ENCODE data around the gene GTF2IRD1. TPM values are rescaled to one million over a fixed set of nuclear protein-coding genes. Genes with fewer than 3 reads are reported as not detected.

GTF2IRD1 gene
- total RNA-seq, 6 experiments from 2014 or later = 19.7 to 24.6 (median 22.4) TPM

- peak; percentile 15 for DNase-seq
- H3K27ac Mint-ChIP-seq = no peak overlapping the region
- peaks cover 14% of the 10 kb centered on the region for H3K4me1 Mint-ChIP-seq (ENCODE audit: low read depth)
- H3K9me3 Mint-ChIP-seq = no peaks in the 10 kb centered on the region
- H3K4me3 Mint-ChIP-seq = no peak overlapping the region
- H3K27me3 Mint-ChIP-seq (ENCODE audit: insufficient read depth) = peaks cover 3% of the 10 kb centered on the region
- no peaks in the 10 kb centered on the region for H3K36me3 Mint-ChIP-seq (ENCODE audit: low read depth)
- TF ChIP-seq, protein P1, sequence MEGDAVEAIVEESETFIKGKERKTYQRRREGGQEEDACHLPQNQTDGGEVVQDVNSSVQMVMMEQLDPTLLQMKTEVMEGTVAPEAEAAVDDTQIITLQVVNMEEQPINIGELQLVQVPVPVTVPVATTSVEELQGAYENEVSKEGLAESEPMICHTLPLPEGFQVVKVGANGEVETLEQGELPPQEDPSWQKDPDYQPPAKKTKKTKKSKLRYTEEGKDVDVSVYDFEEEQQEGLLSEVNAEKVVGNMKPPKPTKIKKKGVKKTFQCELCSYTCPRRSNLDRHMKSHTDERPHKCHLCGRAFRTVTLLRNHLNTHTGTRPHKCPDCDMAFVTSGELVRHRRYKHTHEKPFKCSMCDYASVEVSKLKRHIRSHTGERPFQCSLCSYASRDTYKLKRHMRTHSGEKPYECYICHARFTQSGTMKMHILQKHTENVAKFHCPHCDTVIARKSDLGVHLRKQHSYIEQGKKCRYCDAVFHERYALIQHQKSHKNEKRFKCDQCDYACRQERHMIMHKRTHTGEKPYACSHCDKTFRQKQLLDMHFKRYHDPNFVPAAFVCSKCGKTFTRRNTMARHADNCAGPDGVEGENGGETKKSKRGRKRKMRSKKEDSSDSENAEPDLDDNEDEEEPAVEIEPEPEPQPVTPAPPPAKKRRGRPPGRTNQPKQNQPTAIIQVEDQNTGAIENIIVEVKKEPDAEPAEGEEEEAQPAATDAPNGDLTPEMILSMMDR (IDR thresholded peaks at IDR 0.05) = peak; percentile 94
Observed at GRCh38 chr7:74449809-74450397, 3.8 kb upstream of the GTF2IRD1 start.

DNA sequence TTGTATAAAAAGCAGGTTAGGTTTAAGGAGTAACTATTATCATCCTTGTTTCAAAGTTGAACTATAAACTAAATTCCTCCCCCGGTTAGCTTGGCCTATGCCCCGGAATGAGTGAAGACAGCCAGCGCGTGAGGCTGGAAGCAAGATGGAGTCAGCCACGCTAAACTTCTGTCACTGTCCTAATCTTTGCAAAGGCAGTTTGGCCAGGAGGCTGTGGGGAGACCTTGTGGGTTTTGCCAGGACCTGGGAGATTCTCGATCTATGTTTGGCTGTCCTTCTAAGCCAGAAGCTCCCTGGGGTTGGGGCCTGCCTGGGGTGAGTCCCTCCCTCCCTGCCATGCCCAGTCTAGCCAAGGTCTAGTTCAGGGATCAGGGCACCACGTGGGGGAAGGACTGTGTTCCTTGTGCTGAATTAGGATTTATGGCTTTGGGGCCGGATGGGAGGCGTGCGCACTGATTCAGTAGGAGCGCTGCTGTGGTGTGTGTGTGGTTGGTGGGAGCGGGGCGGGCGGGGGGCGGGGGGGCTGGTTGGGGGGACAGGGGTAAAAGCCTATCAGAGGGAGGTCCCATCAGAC, 871 bp upstream of the GTF2IRD1 start:
- H3K9me3 Mint-ChIP-seq = no peaks in the 10 kb centered on the region
- H3K36me3 Mint-ChIP-seq (ENCODE audit: low read depth) = no peaks in the 10 kb centered on the region
- TF ChIP-seq, protein P1 (IDR thresholded peaks at IDR 0.05) = no peak
- H3K27ac Mint-ChIP-seq = peak overlapping the region; percentile 89
- peak; percentile 42 for DNase-seq
- H3K4me3 Mint-ChIP-seq = peak overlapping the region; percentile 83
- peaks cover 31% of the 10 kb centered on the region for H3K4me1 Mint-ChIP-seq (ENCODE audit: low read depth)
- H3K27me3 Mint-ChIP-seq (ENCODE audit: insufficient read depth) = peaks cover 3% of the 10 kb centered on the region

GRCh38 chr7:74454021-74454924, 567 bp downstream of the GTF2IRD1 start:
- H3K4me3 Mint-ChIP-seq = peak overlapping the region; percentile 69
- H3K4me1 Mint-ChIP-seq (ENCODE audit: low read depth) = peaks cover 31% of the 10 kb centered on the region
- peak overlapping the region; percentile 77 for H3K27ac Mint-ChIP-seq
- no peaks in the 10 kb centered on the region for H3K9me3 Mint-ChIP-seq
- H3K27me3 Mint-ChIP-seq (ENCODE audit: insufficient read depth) = no peaks in the 10 kb centered on the region; the same call in 1 of the 2 replicates
- no peak for DNase-seq
- H3K36me3 Mint-ChIP-seq (ENCODE audit: low read depth) = no peaks in the 10 kb centered on the region
- TF ChIP-seq, protein P1 (IDR thresholded peaks at IDR 0.05) = no peak

GRCh38 chr7:74454925-74455288, 1.2 kb downstream of the GTF2IRD1 start:
- DNase-seq = no peak
- peaks cover 31% of the 10 kb centered on the region for H3K4me1 Mint-ChIP-seq (ENCODE audit: low read depth)
- no peaks in the 10 kb centered on the region for H3K27me3 Mint-ChIP-seq (ENCODE audit: insufficient read depth)
- peak overlapping the region; percentile 77 for H3K27ac Mint-ChIP-seq
- no peaks in the 10 kb centered on the region for H3K36me3 Mint-ChIP-seq (ENCODE audit: low read depth)
- H3K9me3 Mint-ChIP-seq = no peaks in the 10 kb centered on the region
- TF ChIP-seq, protein P1 (IDR thresholded peaks at IDR 0.05) = no peak
- peak overlapping the region; percentile 69 for H3K4me3 Mint-ChIP-seq

- no peaks in the 10 kb centered on the region for H3K36me3 Mint-ChIP-seq (ENCODE audit: low read depth)
- peaks cover 31% of the 10 kb centered on the region for H3K4me1 Mint-ChIP-seq (ENCODE audit: low read depth)
- H3K27me3 Mint-ChIP-seq (ENCODE audit: insufficient read depth) = no peaks in the 10 kb centered on the region
- peak overlapping the region; percentile 69 for H3K4me3 Mint-ChIP-seq
- no peak for DNase-seq
- H3K9me3 Mint-ChIP-seq = no peaks in the 10 kb centered on the region
- TF ChIP-seq, protein P1 (IDR thresholded peaks at IDR 0.05) = no peak
- peak overlapping the region; percentile 77 for H3K27ac Mint-ChIP-seq
Observed at GRCh38 chr7:74455291-74455804, 1.6 kb downstream of the GTF2IRD1 start.
